Measurements from ENCODE around the gene FGF3. TPM values are rescaled to one million over a fixed set of nuclear protein-coding genes. Genes with fewer than 3 reads are reported as not detected.

The FGF3 gene
- total and polyA plus RNA-seq, 4 donors, result not detected

DNA sequence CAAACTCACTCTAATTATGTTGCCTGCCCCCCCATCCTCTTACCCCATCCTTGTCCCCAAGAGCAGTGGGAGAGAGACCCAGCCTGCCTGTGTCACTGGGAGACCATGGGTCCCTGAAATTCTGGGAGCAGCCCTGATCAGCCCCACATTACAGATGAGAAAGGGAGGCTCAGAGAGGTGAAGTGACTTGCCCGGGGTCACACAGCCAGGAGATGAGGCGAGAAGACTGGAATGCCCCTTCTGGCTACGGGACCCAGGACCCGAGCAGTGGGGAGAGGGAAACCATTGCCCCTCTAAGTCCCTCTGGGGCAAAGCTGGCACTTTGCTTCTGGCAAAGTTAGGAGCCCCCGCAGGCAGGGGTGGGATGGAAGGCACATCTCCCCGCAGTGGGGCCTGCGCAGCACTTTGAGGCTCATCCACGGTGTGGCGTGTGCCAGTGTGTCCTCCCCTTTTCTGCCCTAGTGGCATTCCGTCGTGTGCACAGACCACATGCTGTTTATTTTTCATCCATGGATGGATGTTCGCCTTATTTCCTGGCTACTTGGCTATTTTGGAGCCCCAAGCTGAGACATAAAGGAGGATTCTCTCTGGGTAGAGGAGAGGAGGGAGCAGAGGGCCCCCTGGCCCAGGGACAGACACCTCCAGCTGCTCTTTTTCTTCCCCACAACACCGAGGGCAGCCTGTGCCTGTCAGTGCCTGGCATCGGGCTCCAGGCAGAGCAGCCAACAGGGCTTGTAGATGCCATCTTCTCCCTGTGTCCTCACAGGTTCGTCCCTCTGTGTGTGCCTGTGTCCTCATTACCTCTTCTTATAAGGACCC lies 3.7 kb upstream of the FGF3 start:
- no peak overlapping the region for H3K27ac ChIP-seq (ENCODE audit: low read depth in 1 of 2, low read length in 1 of 2)
- H3K9me3 ChIP-seq (ENCODE audit: control insufficient read depth in 4 of 4, insufficient read depth in 3 of 4, low read length in 3 of 4), result peaks cover 0 to 11% (median 0%) of the 10 kb centered on the region in 4 donors
- H3K4me3 ChIP-seq, result no peak overlapping the region
- WGBS, 2 donors, result 65 to 78% methylated on average over 15 of the region's 15 CpGs
- no peak overlapping the region for H3K9ac ChIP-seq (ENCODE audit: insufficient read depth in 1 of 2, low read length in 2 of 2)
- no peaks in the 10 kb centered on the region for H3K4me1 ChIP-seq (ENCODE audit: control insufficient read depth in 5 of 5, insufficient read depth in 5 of 5, low read length in 5 of 5)
- TF ChIP-seq CTCF (IDR thresholded peaks at IDR 0.05; ENCODE audit: control extremely low read depth, extremely low read depth), result no peak
- no peaks in the 10 kb centered on the region for H3K36me3 ChIP-seq (ENCODE audit: control insufficient read depth in 4 of 4, insufficient read depth in 4 of 4, low read length in 4 of 4)
- H3K27me3 ChIP-seq (ENCODE audit: control insufficient read depth in 3 of 3, insufficient read depth in 3 of 3, low read length in 2 of 3), result peaks cover 17 to 49% (median 31%) of the 10 kb centered on the region in 3 donors
- DNase-seq (no peak), ATAC-seq (ENCODE audit: insufficient read depth, low FRiP score) (no peak)

- Histone ChIP-seq H3K4me1 (ENCODE audit: control insufficient read depth in 5 of 5, insufficient read depth in 5 of 5, low read length in 5 of 5) (no peaks in the 10 kb centered on the region), H3K27me3 (ENCODE audit: control insufficient read depth in 3 of 3, insufficient read depth in 3 of 3, low read length in 2 of 3) (peaks cover 19 to 56% (median 43%) of the 10 kb centered on the region in 3 donors), H3K9ac (ENCODE audit: insufficient read depth in 1 of 2, low read length in 2 of 2) (no peak overlapping the region), H3K27ac (ENCODE audit: low read depth in 1 of 2, low read length in 1 of 2) (no peak overlapping the region), H3K36me3 (ENCODE audit: control insufficient read depth in 4 of 4, insufficient read depth in 4 of 4, low read length in 4 of 4) (no peaks in the 10 kb centered on the region), H3K4me3 (no peak overlapping the region), H3K9me3 (ENCODE audit: control insufficient read depth in 4 of 4, insufficient read depth in 3 of 4, low read length in 3 of 4) (peaks cover 0 to 4% (median 0%) of the 10 kb centered on the region in 4 donors)
- TF ChIP-seq CTCF (IDR thresholded peaks at IDR 0.05; ENCODE audit: control extremely low read depth, extremely low read depth), result no peak
- ATAC-seq (ENCODE audit: insufficient read depth, low FRiP score) (no peak), DNase-seq (no peak)
- 70 to 76% methylated on average over 17 of the region's 17 CpGs for WGBS, 2 donors
These were observed 2.4 kb upstream of the FGF3 start for GRCh38 chr11:69821511-69822040.

DNA sequence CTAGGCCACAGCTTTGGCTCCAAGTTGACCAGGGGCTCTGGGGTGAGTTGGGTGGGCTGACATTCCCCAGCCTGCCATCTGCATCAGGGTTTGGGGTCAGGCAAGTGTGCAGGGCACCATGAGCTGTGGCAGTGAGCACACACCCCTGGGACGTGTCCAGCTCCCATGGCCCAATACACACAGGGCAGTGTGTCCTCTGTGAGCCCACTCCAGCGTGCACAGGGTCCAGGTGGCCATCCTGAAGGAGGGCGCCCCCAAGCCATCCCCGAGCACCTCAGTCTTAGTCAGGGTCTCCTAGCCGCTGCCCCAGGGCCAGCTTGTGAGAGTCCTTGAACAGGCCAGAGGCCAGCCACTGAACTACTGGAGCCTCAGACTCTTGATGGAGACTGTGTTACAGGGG lies 1.2 kb upstream of the FGF3 start:
- TF ChIP-seq CTCF (IDR thresholded peaks at IDR 0.05; ENCODE audit: control extremely low read depth, extremely low read depth), result no peak
- DNase-seq, result no peak
- no peak overlapping the region for H3K4me3 ChIP-seq
- ATAC-seq (ENCODE audit: insufficient read depth, low FRiP score), result no peak
- H3K36me3 ChIP-seq (ENCODE audit: control insufficient read depth in 4 of 4, insufficient read depth in 4 of 4, low read length in 4 of 4), result no peaks in the 10 kb centered on the region
- H3K9ac ChIP-seq (ENCODE audit: insufficient read depth in 1 of 2, low read length in 2 of 2), result no peak overlapping the region
- no peak overlapping the region for H3K27ac ChIP-seq (ENCODE audit: low read depth in 1 of 2, low read length in 1 of 2)
- no peaks in the 10 kb centered on the region for H3K4me1 ChIP-seq (ENCODE audit: control insufficient read depth in 5 of 5, insufficient read depth in 5 of 5, low read length in 5 of 5)
- H3K9me3 ChIP-seq (ENCODE audit: control insufficient read depth in 4 of 4, insufficient read depth in 3 of 4, low read length in 3 of 4), result peaks cover 0 to 4% (median 0%) of the 10 kb centered on the region in 4 donors
- peaks cover 24 to 63% (median 53%) of the 10 kb centered on the region in 3 donors for H3K27me3 ChIP-seq (ENCODE audit: control insufficient read depth in 3 of 3, insufficient read depth in 3 of 3, low read length in 2 of 3)
- 71 to 82% methylated on average over 5 of the region's 5 CpGs for whole genome bisulfite sequencing, 2 donors
